ENCODE measurements around the gene FOXP3. TPM values are rescaled to one million over a fixed set of nuclear protein-coding genes. Genes with fewer than 3 reads are reported as not detected.

FOXP3 gene
- total and polyA plus RNA-seq, 2 experiments from 2014 or later, result 0.11 to 0.28 TPM

DNA sequence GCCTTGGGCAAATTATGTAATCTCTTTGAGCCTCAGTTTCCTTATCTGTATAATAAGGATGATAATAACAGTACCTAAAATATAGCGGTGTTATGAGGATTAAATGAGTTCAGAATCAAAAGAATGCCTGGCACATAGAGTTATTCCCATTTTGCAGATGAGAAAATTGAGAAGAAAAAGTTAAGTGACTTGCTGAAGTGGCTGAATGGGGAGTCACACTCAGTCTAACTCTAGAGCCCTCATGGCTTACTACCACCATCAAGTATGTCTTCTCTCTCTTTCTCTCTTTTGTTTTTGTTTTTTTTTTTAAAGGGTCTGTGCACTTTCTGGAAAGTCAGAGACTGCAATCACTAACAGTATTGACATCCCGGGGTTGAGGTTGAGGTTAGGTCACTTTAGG lies 32.0 kb downstream of the FOXP3 start:
- TF ChIP-seq, protein P1, sequence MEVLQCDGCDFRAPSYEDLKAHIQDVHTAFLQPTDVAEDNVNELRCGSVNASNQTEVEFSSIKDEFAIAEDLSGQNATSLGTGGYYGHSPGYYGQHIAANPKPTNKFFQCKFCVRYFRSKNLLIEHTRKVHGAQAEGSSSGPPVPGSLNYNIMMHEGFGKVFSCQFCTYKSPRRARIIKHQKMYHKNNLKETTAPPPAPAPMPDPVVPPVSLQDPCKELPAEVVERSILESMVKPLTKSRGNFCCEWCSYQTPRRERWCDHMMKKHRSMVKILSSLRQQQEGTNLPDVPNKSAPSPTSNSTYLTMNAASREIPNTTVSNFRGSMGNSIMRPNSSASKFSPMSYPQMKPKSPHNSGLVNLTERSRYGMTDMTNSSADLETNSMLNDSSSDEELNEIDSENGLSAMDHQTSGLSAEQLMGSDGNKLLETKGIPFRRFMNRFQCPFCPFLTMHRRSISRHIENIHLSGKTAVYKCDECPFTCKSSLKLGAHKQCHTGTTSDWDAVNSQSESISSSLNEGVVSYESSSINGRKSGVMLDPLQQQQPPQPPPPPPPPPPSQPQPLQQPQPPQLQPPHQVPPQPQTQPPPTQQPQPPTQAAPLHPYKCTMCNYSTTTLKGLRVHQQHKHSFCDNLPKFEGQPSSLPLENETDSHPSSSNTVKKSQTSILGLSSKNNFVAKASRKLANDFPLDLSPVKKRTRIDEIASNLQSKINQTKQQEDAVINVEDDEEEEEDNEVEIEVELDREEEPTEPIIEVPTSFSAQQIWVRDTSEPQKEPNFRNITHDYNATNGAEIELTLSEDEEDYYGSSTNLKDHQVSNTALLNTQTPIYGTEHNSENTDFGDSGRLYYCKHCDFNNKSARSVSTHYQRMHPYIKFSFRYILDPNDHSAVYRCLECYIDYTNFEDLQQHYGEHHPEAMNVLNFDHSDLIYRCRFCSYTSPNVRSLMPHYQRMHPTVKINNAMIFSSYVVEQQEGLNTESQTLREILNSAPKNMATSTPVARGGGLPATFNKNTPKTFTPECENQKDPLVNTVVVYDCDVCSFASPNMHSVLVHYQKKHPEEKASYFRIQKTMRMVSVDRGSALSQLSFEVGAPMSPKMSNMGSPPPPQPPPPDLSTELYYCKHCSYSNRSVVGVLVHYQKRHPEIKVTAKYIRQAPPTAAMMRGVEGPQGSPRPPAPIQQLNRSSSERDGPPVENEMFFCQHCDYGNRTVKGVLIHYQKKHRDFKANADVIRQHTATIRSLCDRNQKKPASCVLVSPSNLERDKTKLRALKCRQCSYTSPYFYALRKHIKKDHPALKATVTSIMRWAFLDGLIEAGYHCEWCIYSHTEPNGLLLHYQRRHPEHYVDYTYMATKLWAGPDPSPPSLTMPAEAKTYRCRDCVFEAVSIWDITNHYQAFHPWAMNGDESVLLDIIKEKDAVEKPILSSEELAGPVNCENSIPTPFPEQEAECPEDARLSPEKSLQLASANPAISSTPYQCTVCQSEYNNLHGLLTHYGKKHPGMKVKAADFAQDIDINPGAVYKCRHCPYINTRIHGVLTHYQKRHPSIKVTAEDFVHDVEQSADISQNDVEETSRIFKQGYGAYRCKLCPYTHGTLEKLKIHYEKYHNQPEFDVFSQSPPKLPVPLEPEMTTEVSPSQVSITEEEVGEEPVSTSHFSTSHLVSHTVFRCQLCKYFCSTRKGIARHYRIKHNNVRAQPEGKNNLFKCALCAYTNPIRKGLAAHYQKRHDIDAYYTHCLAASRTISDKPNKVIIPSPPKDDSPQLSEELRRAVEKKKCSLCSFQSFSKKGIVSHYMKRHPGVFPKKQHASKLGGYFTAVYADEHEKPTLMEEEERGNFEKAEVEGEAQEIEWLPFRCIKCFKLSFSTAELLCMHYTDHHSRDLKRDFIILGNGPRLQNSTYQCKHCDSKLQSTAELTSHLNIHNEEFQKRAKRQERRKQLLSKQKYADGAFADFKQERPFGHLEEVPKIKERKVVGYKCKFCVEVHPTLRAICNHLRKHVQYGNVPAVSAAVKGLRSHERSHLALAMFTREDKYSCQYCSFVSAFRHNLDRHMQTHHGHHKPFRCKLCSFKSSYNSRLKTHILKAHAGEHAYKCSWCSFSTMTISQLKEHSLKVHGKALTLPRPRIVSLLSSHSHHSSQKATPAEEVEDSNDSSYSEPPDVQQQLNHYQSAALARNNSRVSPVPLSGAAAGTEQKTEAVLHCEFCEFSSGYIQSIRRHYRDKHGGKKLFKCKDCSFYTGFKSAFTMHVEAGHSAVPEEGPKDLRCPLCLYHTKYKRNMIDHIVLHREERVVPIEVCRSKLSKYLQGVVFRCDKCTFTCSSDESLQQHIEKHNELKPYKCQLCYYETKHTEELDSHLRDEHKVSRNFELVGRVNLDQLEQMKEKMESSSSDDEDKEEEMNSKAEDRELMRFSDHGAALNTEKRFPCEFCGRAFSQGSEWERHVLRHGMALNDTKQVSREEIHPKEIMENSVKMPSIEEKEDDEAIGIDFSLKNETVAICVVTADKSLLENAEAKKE (CRISPR knock-in tag; IDR thresholded peaks at IDR 0.05), result no peak
- TF ChIP-seq POLR2AphosphoS5 (IDR thresholded peaks at IDR 0.05; ENCODE audit: low read depth), result no peak
- TF ChIP-seq, protein P2, sequence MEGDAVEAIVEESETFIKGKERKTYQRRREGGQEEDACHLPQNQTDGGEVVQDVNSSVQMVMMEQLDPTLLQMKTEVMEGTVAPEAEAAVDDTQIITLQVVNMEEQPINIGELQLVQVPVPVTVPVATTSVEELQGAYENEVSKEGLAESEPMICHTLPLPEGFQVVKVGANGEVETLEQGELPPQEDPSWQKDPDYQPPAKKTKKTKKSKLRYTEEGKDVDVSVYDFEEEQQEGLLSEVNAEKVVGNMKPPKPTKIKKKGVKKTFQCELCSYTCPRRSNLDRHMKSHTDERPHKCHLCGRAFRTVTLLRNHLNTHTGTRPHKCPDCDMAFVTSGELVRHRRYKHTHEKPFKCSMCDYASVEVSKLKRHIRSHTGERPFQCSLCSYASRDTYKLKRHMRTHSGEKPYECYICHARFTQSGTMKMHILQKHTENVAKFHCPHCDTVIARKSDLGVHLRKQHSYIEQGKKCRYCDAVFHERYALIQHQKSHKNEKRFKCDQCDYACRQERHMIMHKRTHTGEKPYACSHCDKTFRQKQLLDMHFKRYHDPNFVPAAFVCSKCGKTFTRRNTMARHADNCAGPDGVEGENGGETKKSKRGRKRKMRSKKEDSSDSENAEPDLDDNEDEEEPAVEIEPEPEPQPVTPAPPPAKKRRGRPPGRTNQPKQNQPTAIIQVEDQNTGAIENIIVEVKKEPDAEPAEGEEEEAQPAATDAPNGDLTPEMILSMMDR (conservative IDR thresholded peaks at IDR 0.05; ENCODE audit: low read depth in 2 of 2), result no peak
- TF ChIP-seq STAT1 (IDR thresholded peaks at IDR 0.05; ENCODE audit: unreplicated experiment), result no peak
- TF ChIP-seq EZH2 (IDR thresholded peaks at IDR 0.05; ENCODE audit: low read depth, unreplicated experiment), result no peak
- TF ChIP-seq ZNF114 (CRISPR knock-in tag; IDR thresholded peaks at IDR 0.05), result no peak
- TF ChIP-seq NANOG (IDR thresholded peaks at IDR 0.05; ENCODE audit: borderline replicate concordance), result no peak
- no peak for TF ChIP-seq JUNB (IDR thresholded peaks at IDR 0.05; ENCODE audit: unreplicated experiment)
- TF ChIP-seq CREB1 (CRISPR knock-in tag; IDR thresholded peaks at IDR 0.05; ENCODE audit: low read depth), result no peak
- TF ChIP-seq, protein P3, sequence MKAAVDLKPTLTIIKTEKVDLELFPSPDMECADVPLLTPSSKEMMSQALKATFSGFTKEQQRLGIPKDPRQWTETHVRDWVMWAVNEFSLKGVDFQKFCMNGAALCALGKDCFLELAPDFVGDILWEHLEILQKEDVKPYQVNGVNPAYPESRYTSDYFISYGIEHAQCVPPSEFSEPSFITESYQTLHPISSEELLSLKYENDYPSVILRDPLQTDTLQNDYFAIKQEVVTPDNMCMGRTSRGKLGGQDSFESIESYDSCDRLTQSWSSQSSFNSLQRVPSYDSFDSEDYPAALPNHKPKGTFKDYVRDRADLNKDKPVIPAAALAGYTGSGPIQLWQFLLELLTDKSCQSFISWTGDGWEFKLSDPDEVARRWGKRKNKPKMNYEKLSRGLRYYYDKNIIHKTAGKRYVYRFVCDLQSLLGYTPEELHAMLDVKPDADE (IDR thresholded peaks at IDR 0.05), result no peak
- no peak for TF ChIP-seq ZNF331 (CRISPR knock-in tag; IDR thresholded peaks at IDR 0.05; ENCODE audit: low read depth)
- TF ChIP-seq EZH2phosphoT487 (IDR thresholded peaks at IDR 0.05; ENCODE audit: unreplicated experiment), result no peak
- TF ChIP-seq, protein P4, sequence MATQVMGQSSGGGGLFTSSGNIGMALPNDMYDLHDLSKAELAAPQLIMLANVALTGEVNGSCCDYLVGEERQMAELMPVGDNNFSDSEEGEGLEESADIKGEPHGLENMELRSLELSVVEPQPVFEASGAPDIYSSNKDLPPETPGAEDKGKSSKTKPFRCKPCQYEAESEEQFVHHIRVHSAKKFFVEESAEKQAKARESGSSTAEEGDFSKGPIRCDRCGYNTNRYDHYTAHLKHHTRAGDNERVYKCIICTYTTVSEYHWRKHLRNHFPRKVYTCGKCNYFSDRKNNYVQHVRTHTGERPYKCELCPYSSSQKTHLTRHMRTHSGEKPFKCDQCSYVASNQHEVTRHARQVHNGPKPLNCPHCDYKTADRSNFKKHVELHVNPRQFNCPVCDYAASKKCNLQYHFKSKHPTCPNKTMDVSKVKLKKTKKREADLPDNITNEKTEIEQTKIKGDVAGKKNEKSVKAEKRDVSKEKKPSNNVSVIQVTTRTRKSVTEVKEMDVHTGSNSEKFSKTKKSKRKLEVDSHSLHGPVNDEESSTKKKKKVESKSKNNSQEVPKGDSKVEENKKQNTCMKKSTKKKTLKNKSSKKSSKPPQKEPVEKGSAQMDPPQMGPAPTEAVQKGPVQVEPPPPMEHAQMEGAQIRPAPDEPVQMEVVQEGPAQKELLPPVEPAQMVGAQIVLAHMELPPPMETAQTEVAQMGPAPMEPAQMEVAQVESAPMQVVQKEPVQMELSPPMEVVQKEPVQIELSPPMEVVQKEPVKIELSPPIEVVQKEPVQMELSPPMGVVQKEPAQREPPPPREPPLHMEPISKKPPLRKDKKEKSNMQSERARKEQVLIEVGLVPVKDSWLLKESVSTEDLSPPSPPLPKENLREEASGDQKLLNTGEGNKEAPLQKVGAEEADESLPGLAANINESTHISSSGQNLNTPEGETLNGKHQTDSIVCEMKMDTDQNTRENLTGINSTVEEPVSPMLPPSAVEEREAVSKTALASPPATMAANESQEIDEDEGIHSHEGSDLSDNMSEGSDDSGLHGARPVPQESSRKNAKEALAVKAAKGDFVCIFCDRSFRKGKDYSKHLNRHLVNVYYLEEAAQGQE (IDR thresholded peaks at IDR 0.05; ENCODE audit: unreplicated experiment), result no peak
- H3K27ac Mint-ChIP-seq, result no peak overlapping the region
- H3K27me3 Mint-ChIP-seq (ENCODE audit: insufficient read depth, low read depth, poor library complexity), result peaks cover 6% of the 10 kb centered on the region

More for the DNA sequence above, 32.0 kb downstream of the FOXP3 start:
- no peaks in the 10 kb centered on the region for H3K9me2 ChIP-seq (ENCODE audit: insufficient read depth)
- H4K20me1 ChIP-seq (replicated peaks; ENCODE audit: insufficient read depth), result no peaks in the 10 kb centered on the region
- ATAC-seq (no peak), DNase-seq (ENCODE audit: low spot score) (no peak)
- no peak overlapping the region for H3K27ac ChIP-seq (ENCODE audit: low read depth)
- no peak overlapping the region for H2AFZ ChIP-seq
- H3K4me2 ChIP-seq, result no peak overlapping the region
- H3K36me3 ChIP-seq (ENCODE audit: insufficient read depth), result no peaks in the 10 kb centered on the region
- peaks cover 8% of the 10 kb centered on the region; the same call in 2 of the 3 replicates for H3K4me1 Mint-ChIP-seq
- no peaks in the 10 kb centered on the region; the same call in 2 of the 3 replicates for H3K36me3 Mint-ChIP-seq (ENCODE audit: low read depth)
- H3K4me1 ChIP-seq (ENCODE audit: insufficient read depth), result no peaks in the 10 kb centered on the region
- no peaks in the 10 kb centered on the region for H3K27me3 ChIP-seq (ENCODE audit: insufficient read depth)
- H3F3A ChIP-seq (replicated peaks; ENCODE audit: low read depth), result no peaks in the 10 kb centered on the region
- no peaks in the 10 kb centered on the region for H3K9me3 Mint-ChIP-seq
- no peak overlapping the region for H3K4me3 Mint-ChIP-seq
- no peak overlapping the region for H3K4me3 ChIP-seq
- H3K79me2 ChIP-seq (replicated peaks; ENCODE audit: insufficient read depth), result no peaks in the 10 kb centered on the region
